Suprapubic skin (tissue), 4 donors: ENCODE results near the gene NETO2.

ENCODE experiments used
- CTCF ChIP-seq, 2 donors: fragments of 200-600 bp in 1 of 2; fragments of 450-650 bp in 1 of 2; sonication (generic) in 1 of 2; IDR thresholded peaks; one replicate each; pipeline ENCODE4 v1.5.1; 2016 to 2019; ENCODE audit warnings: antibody characterized with exemption in 2 of 2, mild to moderate bottlenecking in 1 of 2, moderate library complexity in 1 of 2
- EP300 ChIP-seq: sonication (generic); formaldehyde crosslinking; IDR thresholded peaks from one replicate; pipeline ENCODE4 v1.6.1; 2017; ENCODE audit warnings: antibody characterized with exemption
- POLR2A ChIP-seq, 2 donors: fragments of 450-650 bp; IDR thresholded peaks; one replicate each; pipeline ENCODE4 v1.6.1; 2017; ENCODE audit warnings: antibody characterized with exemption in 2 of 2, mild to moderate bottlenecking in 2 of 2, moderate library complexity in 2 of 2
- POLR2AphosphoS5 ChIP-seq, 3 donors: sonication (generic); formaldehyde crosslinking; IDR thresholded peaks; one replicate each; pipeline ENCODE4 v1.6.1; 2017; ENCODE audit warnings: antibody characterized with exemption in 3 of 3

GRCh38 chr16:47081115-47081514 lies 62.6 kb downstream of the NETO2 start:
- TF ChIP-seq CTCF (IDR thresholded peaks at IDR 0.05) (no peak), POLR2A (IDR thresholded peaks at IDR 0.05) (no peak), EP300 (no peak), POLR2AphosphoS5 (IDR thresholded peaks at IDR 0.05) (no peak)
